ENCODE results near the gene RAB7A.

- TF ChIP-seq NFRKB (IDR thresholded peaks at IDR 0.05) (no peak), SUZ12 (IDR thresholded peaks at IDR 0.05) (no peak), FOXM1 (IDR thresholded peaks at IDR 0.05; ENCODE audit: borderline replicate concordance) (no peak), ARNT (IDR thresholded peaks at IDR 0.05) (no peak), PKNOX1 (IDR thresholded peaks at IDR 0.05) (no peak), BHLHE40 (IDR thresholded peaks at IDR 0.05; ENCODE audit: borderline replicate concordance) (no peak)
Measured at GRCh38 chr3:128850544-128850943, 124.6 kb downstream of the RAB7A start.

All from HEK293T (cell line).